ENCODE results near the gene CERS6.

DNA sequence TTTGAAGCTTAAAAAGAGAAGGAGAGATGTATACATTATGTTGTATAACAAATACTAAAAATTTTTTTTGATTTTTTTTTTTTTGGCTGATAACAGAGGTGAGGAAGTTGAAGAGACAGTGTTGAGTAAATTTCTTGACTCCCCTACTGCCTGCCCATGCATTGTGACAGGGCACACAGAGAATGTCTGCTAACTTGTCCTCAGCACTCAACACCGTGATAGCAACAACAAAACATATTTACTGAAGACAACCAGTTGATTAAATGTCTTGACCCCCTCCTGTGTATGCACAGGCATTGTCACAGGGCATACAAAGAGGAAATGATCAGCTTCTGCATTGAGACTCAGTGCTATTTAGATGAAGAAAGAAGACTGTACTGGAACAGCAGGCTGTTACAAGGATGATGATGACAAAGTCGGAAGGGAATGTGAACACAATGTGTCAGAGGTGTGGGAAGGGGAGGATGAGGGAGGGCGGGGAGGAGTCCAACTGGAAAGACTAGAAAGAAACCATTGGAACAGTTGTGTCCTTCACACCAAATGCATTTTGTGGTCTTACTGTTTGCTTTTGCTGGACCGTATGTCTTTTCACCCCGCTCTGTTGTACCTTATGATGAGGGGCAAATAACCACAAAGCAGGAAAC lies 89.5 kb downstream of the CERS6 start:
- TF ChIP-seq SIN3A (IDR thresholded peaks at IDR 0.05; ENCODE audit: low read depth, low read length): no peak
- TF ChIP-seq, protein P1, sequence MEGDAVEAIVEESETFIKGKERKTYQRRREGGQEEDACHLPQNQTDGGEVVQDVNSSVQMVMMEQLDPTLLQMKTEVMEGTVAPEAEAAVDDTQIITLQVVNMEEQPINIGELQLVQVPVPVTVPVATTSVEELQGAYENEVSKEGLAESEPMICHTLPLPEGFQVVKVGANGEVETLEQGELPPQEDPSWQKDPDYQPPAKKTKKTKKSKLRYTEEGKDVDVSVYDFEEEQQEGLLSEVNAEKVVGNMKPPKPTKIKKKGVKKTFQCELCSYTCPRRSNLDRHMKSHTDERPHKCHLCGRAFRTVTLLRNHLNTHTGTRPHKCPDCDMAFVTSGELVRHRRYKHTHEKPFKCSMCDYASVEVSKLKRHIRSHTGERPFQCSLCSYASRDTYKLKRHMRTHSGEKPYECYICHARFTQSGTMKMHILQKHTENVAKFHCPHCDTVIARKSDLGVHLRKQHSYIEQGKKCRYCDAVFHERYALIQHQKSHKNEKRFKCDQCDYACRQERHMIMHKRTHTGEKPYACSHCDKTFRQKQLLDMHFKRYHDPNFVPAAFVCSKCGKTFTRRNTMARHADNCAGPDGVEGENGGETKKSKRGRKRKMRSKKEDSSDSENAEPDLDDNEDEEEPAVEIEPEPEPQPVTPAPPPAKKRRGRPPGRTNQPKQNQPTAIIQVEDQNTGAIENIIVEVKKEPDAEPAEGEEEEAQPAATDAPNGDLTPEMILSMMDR (IDR thresholded peaks at IDR 0.05 in 2 of 3, conservative IDR thresholded peaks at IDR 0.05 in 1 of 3; ENCODE audit: control insufficient read depth in 2 of 3, extremely low read depth in 1 of 3, insufficient read depth in 1 of 3, low read depth in 3 of 3, low read length in 3 of 3): no peak
- no peak for TF ChIP-seq BCLAF1 (IDR thresholded peaks at IDR 0.05)
- TF ChIP-seq CEBPB (IDR thresholded peaks at IDR 0.05; ENCODE audit: borderline replicate concordance in 1 of 2, low read depth in 2 of 2, low read length in 2 of 2): no peak
- TF ChIP-seq CBX3 (IDR thresholded peaks at IDR 0.05; ENCODE audit: borderline replicate concordance, low read depth): no peak
- TF ChIP-seq ZNF274 (IDR thresholded peaks at IDR 0.05; ENCODE audit: insufficient read depth, insufficient read length): no peak
- no peak for TF ChIP-seq SMC3 (IDR thresholded peaks at IDR 0.05; ENCODE audit: borderline replicate concordance, low read length)
- no peak for TF ChIP-seq CHD1 (IDR thresholded peaks at IDR 0.05; ENCODE audit: low read depth, low read length)
- TF ChIP-seq SUPT20H (IDR thresholded peaks at IDR 0.05; ENCODE audit: borderline replicate concordance, control insufficient read depth, low read depth, low read length): no peak
- TF ChIP-seq, protein P2, sequence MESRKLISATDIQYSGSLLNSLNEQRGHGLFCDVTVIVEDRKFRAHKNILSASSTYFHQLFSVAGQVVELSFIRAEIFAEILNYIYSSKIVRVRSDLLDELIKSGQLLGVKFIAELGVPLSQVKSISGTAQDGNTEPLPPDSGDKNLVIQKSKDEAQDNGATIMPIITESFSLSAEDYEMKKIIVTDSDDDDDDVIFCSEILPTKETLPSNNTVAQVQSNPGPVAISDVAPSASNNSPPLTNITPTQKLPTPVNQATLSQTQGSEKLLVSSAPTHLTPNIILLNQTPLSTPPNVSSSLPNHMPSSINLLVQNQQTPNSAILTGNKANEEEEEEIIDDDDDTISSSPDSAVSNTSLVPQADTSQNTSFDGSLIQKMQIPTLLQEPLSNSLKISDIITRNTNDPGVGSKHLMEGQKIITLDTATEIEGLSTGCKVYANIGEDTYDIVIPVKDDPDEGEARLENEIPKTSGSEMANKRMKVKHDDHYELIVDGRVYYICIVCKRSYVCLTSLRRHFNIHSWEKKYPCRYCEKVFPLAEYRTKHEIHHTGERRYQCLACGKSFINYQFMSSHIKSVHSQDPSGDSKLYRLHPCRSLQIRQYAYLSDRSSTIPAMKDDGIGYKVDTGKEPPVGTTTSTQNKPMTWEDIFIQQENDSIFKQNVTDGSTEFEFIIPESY (IDR thresholded peaks at IDR 0.05): no peak
- TF ChIP-seq POLR2A (IDR thresholded peaks at IDR 0.05; ENCODE audit: low read depth, low read length): no peak
- TF ChIP-seq YY1 (IDR thresholded peaks at IDR 0.05; ENCODE audit: low read depth, low read length): no peak

Measured in GM12878 (cell line).